Panc1 (cell line): ENCODE measurements around the gene ORM1. TPM values are rescaled to one million over a fixed set of nuclear protein-coding genes. Genes with fewer than 3 reads are reported as not detected.

Source experiments
- ATAC-seq: fragments of 200-7000 bp; cut with Tn5 transposase; 2 replicates; pipeline ENCODE4 v1.9.1; 2020; ENCODE audit warnings: mild to moderate bottlenecking, moderate library complexity
- BruUV-seq: library from RNA; stranded (reverse); fragments of 400-500 nt; replicated peaks from 2 replicates; lab custom pipeline; 2021; lab: Mats Ljungman, UMichigan
- CTCF ChIA-PET: fragments of 300-600 bp; sonication (Branson Sonifier 250); formaldehyde crosslinking; loops from one replicate; lab custom pipeline; 2022; ENCODE audit warnings: antibody characterized with exemption; lab: Charles Lee
- POLR2A ChIA-PET: fragments of 300-600 bp; sonication (Branson Sonifier 250); formaldehyde crosslinking; loops from one replicate; lab custom pipeline; 2022; ENCODE audit warnings: antibody characterized with exemption; lab: Charles Lee
- DNase-seq: peaks from one replicate; pipeline ENCODE4 v3.0.0-alpha.2; 2010; ENCODE audit warnings: low read depth, low spot score
- H3K27ac ChIP-seq: 2 replicates; pipeline ENCODE4 v1.5.1; 2011; ENCODE audit warnings: mild to moderate bottlenecking, low read length, inconsistent platforms
- H3K27me3 ChIP-seq: fragments of 200-500 bp; sonication (Bioruptor generic); 2 replicates; pipeline ENCODE4 v1.6.0; 2014; ENCODE audit warnings: low read length, inconsistent platforms; ENCODE audit not compliant: control insufficient read depth, insufficient read depth
- H3K36me3 ChIP-seq: fragments of 200-500 bp; sonication (Bioruptor generic); 2 replicates; pipeline ENCODE4 v1.5.1; 2014; ENCODE audit warnings: inconsistent platforms, mild to moderate bottlenecking, low read length, moderate library complexity; ENCODE audit not compliant: control insufficient read depth, insufficient read depth
- H3K4me1 ChIP-seq: 2 replicates; pipeline ENCODE4 v1.5.1; 2011; ENCODE audit warnings: inconsistent platforms, mild to moderate bottlenecking, low read length, moderate library complexity; ENCODE audit not compliant: control insufficient read depth, insufficient read depth
- H3K4me3 ChIP-seq, 2 experiments: 2 replicates each; pipeline ENCODE4 v1.5.1; 2011 to 2012; ENCODE audit warnings: low read depth in 2 of 2, low read length in 2 of 2, mild to moderate bottlenecking in 2 of 2, inconsistent platforms in 1 of 2, moderate library complexity in 1 of 2
- H3K9me3 ChIP-seq: fragments of 200-500 bp; sonication (Bioruptor generic); 2 replicates; pipeline ENCODE4 v1.5.1; 2014; ENCODE audit warnings: low read depth, mild to moderate bottlenecking, inconsistent platforms, low read length, moderate library complexity; ENCODE audit not compliant: control insufficient read depth, insufficient read depth
- POLR2AphosphoS5 ChIP-seq: IDR thresholded peaks from 2 replicates; pipeline ENCODE4 v1.6.1; 2012; ENCODE audit warnings: mild to moderate bottlenecking, low read depth, low read length, moderate library complexity
- TCF7L2 ChIP-seq: IDR thresholded peaks from 2 replicates; pipeline ENCODE4 v1.6.1; 2011; ENCODE audit warnings: mild to moderate bottlenecking, low read depth, low read length, inconsistent platforms
- in situ Hi-C: cut with HindIII; loops from 2 replicates; pipeline ENCODE4 v1.10.0; 2016; ENCODE audit warnings: low sequenced_read_pairs, low pct_unique_long_range_greater_than_20kb
- intact Hi-C: fragments of 100-400 bp; cut with micrococcal nuclease; formaldehyde crosslinking; loops from one replicate; pipeline ENCODE4 v1.10.0; 2022; ENCODE audit not compliant: unreplicated experiment
- total RNA-seq: library from RNA; stranded (reverse); gene quantifications from one replicate; pipeline ENCODE4 v1.2.1, GENCODE V29; 2021; ENCODE audit not compliant: unreplicated experiment
- TF ChIP-seq, protein P1 (sequence below): fragments of 450-650 bp; IDR thresholded peaks from 2 replicates; pipeline ENCODE4 v1.5.1; 2017; ENCODE audit warnings: mild to moderate bottlenecking
- TF ChIP-seq, protein P2 (sequence below), 2 experiments: IDR thresholded peaks; 2 replicates each; pipeline ENCODE4 v1.6.1; 2011 to 2012; ENCODE audit warnings: low read depth in 2 of 2, control low read depth in 1 of 2, low read length in 1 of 2, mild to moderate bottlenecking in 1 of 2, moderate library complexity in 1 of 2; ENCODE audit not compliant: insufficient read depth in 1 of 2

The ORM1 gene
- total RNA-seq, 1 experiment from 2014 or later: 3.5 TPM

DNA sequence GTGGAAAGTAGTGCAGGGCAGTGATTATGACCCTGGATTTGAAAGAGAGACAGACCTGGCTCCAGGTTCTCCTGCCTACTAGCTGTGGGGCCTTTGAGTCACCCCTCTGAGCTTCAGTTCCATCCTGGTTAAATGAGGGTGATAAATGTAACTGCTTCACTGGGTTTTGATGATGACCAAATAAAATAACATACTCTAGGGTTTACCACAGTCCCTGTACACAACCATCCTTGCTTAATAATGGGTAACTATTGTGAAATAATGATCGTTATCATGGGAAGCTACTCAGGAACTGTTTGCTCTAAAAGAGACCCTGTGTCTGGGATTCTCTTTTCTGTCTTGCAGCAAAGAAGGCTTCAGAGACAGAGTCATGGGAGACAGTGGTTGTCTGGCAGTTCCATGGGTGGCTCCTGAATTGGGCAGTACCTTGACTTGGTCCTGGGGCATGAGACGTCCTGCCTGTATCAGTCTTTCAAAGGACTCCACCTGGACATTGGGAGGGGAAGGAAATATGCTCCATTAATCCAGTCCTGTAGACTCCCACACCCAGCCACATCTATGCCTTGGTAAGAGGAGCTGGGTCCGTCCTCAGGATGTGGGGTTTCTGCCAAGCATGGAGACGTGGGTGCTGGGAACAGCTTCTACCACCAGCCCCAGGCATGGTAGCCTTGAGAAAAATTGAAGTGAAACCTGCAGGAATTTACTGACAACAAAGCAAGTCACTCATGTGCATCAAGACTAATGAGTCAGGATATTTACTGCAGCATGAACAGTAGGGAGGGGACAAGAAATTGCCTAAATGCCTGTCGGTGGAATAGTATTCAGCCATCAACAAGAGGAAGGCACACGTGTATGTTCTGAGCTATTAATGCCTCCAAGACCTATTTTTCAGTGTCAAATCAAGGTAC is 41.5 kb downstream of the ORM1 start:
- Histone ChIP-seq H3K9me3 (no peaks in the 10 kb centered on the region), H3K36me3 (no peaks in the 10 kb centered on the region), H3K4me1 (peaks cover 3% of the 10 kb centered on the region), H3K4me3 (no peak overlapping the region), H3K27ac (no peak overlapping the region), H3K27me3 (no peaks in the 10 kb centered on the region)
- intact Hi-C loops (no loop called here), in situ Hi-C loops (no loop called here)
- CTCF ChIA-PET: no interaction called here
- POLR2A ChIA-PET: no interaction called here
- DNase-seq (no peak), ATAC-seq (no peak)
- TF ChIP-seq, protein P1, sequence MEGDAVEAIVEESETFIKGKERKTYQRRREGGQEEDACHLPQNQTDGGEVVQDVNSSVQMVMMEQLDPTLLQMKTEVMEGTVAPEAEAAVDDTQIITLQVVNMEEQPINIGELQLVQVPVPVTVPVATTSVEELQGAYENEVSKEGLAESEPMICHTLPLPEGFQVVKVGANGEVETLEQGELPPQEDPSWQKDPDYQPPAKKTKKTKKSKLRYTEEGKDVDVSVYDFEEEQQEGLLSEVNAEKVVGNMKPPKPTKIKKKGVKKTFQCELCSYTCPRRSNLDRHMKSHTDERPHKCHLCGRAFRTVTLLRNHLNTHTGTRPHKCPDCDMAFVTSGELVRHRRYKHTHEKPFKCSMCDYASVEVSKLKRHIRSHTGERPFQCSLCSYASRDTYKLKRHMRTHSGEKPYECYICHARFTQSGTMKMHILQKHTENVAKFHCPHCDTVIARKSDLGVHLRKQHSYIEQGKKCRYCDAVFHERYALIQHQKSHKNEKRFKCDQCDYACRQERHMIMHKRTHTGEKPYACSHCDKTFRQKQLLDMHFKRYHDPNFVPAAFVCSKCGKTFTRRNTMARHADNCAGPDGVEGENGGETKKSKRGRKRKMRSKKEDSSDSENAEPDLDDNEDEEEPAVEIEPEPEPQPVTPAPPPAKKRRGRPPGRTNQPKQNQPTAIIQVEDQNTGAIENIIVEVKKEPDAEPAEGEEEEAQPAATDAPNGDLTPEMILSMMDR: no peak
- TF ChIP-seq POLR2AphosphoS5: no peak
- BruUV-seq: no TSS peak

DNA sequence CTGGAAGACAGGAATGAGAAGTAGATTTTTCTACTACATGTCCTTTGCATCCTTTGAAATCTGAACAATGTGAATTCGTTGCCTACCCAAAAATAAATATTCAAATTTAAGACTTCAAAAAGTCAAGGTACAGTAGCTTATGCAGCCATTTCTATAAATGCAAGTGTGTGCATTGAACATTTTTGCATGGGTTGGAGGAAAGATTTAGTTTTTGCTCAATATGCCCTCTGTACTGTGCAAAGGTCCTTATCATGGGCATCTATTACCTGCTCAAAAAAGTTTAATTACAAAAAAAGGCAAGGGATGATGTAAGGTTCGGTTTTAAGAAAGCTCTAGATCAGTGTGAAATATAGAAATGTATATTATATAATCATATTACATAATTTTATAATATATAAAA is 42.3 kb downstream of the ORM1 start:
- no peaks in the 10 kb centered on the region for H3K36me3 ChIP-seq
- no peaks in the 10 kb centered on the region for H3K27me3 ChIP-seq
- no peak overlapping the region for H3K4me3 ChIP-seq
- DNase-seq (no peak), ATAC-seq (no peak)
- H3K4me1 ChIP-seq: peaks cover 3% of the 10 kb centered on the region
- ChIA-PET POLR2A (no interaction called here), CTCF (no interaction called here)
- intact Hi-C loops (no loop called here), in situ Hi-C loops (no loop called here)
- no peak overlapping the region for H3K27ac ChIP-seq
- TF ChIP-seq POLR2AphosphoS5 (no peak), TCF7L2 (no peak)
- TF ChIP-seq, protein P1: no peak
- TF ChIP-seq, protein P2, sequence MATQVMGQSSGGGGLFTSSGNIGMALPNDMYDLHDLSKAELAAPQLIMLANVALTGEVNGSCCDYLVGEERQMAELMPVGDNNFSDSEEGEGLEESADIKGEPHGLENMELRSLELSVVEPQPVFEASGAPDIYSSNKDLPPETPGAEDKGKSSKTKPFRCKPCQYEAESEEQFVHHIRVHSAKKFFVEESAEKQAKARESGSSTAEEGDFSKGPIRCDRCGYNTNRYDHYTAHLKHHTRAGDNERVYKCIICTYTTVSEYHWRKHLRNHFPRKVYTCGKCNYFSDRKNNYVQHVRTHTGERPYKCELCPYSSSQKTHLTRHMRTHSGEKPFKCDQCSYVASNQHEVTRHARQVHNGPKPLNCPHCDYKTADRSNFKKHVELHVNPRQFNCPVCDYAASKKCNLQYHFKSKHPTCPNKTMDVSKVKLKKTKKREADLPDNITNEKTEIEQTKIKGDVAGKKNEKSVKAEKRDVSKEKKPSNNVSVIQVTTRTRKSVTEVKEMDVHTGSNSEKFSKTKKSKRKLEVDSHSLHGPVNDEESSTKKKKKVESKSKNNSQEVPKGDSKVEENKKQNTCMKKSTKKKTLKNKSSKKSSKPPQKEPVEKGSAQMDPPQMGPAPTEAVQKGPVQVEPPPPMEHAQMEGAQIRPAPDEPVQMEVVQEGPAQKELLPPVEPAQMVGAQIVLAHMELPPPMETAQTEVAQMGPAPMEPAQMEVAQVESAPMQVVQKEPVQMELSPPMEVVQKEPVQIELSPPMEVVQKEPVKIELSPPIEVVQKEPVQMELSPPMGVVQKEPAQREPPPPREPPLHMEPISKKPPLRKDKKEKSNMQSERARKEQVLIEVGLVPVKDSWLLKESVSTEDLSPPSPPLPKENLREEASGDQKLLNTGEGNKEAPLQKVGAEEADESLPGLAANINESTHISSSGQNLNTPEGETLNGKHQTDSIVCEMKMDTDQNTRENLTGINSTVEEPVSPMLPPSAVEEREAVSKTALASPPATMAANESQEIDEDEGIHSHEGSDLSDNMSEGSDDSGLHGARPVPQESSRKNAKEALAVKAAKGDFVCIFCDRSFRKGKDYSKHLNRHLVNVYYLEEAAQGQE (IDR thresholded peaks at IDR 0.05; ENCODE audit: insufficient read depth in 1 of 2, low read depth in 2 of 2, low read length in 1 of 2): no peak
- H3K9me3 ChIP-seq: no peaks in the 10 kb centered on the region
- BruUV-seq: no TSS peak
